Measurements from ENCODE around the gene GABRG3. TPM values are rescaled to one million over a fixed set of nuclear protein-coding genes. Genes with fewer than 3 reads are reported as not detected.

The GABRG3 gene
- total RNA-seq, 1 experiment from 2014 or later, result not detected

GRCh38 chr15:27408428-27408827 lies 437.4 kb downstream of the GABRG3 start:
- DNase-seq (ENCODE audit: low read depth), result no peak

GRCh38 chr15:27410996-27411605 lies 440.1 kb downstream of the GABRG3 start:
- DNase-seq (ENCODE audit: low read depth), result no peak

- DNase-seq (ENCODE audit: low read depth), result no peak
Measured at GRCh38 chr15:27412415-27412814, 441.4 kb downstream of the GABRG3 start.

- no peak for DNase-seq (ENCODE audit: low read depth)
Measured at GRCh38 chr15:27414168-27414870, 443.3 kb downstream of the GABRG3 start.

GRCh38 chr15:27418726-27419125 lies 447.7 kb downstream of the GABRG3 start:
- no peak for DNase-seq (ENCODE audit: low read depth)

GRCh38 chr15:27422997-27423396 lies 452.0 kb downstream of the GABRG3 start:
- DNase-seq (ENCODE audit: low read depth), result no peak

GRCh38 chr15:27426805-27427204 lies 455.8 kb downstream of the GABRG3 start:
- no peak for DNase-seq (ENCODE audit: low read depth)

GRCh38 chr15:27427276-27427675 lies 456.3 kb downstream of the GABRG3 start:
- DNase-seq (ENCODE audit: low read depth), result no peak

GRCh38 chr15:27428151-27428550 lies 457.2 kb downstream of the GABRG3 start:
- DNase-seq (ENCODE audit: low read depth), result no peak

GRCh38 chr15:27429577-27429976 lies 458.6 kb downstream of the GABRG3 start:
- no peak for DNase-seq (ENCODE audit: low read depth)

GRCh38 chr15:27433604-27434003 lies 462.6 kb downstream of the GABRG3 start:
- DNase-seq (ENCODE audit: low read depth), result no peak

GRCh38 chr15:27438403-27439375 lies 467.7 kb downstream of the GABRG3 start:
- no peak for DNase-seq (ENCODE audit: low read depth)

- DNase-seq (ENCODE audit: low read depth), result no peak
Measured at GRCh38 chr15:27441120-27441519, 470.1 kb downstream of the GABRG3 start.

- no peak for DNase-seq (ENCODE audit: low read depth)
Measured at GRCh38 chr15:27448234-27448633, 477.3 kb downstream of the GABRG3 start.

- no peak for DNase-seq (ENCODE audit: low read depth)
Measured at GRCh38 chr15:27448986-27449385, 478.0 kb downstream of the GABRG3 start.

GRCh38 chr15:27449941-27450340 lies 479.0 kb downstream of the GABRG3 start:
- DNase-seq (ENCODE audit: low read depth), result no peak

- DNase-seq (ENCODE audit: low read depth), result peak; percentile 60
Measured at GRCh38 chr15:27454281-27455075, 483.5 kb downstream of the GABRG3 start.

GRCh38 chr15:27456807-27457206 lies 485.8 kb downstream of the GABRG3 start:
- DNase-seq (ENCODE audit: low read depth), result no peak

GRCh38 chr15:27457766-27458165 lies 486.8 kb downstream of the GABRG3 start:
- no peak for DNase-seq (ENCODE audit: low read depth)

- DNase-seq (ENCODE audit: low read depth), result no peak
Measured at GRCh38 chr15:27458345-27459084, 487.5 kb downstream of the GABRG3 start.

- DNase-seq (ENCODE audit: low read depth), result no peak
Measured at GRCh38 chr15:27459836-27460235, 488.9 kb downstream of the GABRG3 start.

All from RPMI7951 (cell line).